ENCODE results near the gene ARHGEF37.
"Not testable (repeated sequence)": the region's sequence is repeated elsewhere in the genome, so short reads cannot be mapped to it uniquely, and the experiment has no call there.

DNA sequence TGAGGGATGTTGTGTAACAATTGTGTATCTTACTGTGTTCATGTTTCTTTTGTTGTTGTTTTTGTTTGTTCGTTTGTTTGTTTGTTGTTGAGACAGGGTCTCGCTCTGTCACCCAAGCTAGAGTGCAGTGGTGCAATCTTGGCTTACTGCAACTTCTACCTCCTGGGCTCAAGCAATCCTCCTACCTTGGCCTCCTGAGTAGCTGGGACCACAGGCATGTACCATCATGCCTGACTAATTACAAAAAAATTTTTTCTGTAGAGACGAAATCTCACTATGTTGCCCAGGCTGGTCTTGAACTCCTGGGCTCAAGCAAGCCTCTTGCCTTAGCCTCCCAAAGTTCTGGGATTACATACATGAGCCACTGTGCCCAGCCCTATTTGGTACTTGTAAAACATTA lies 13.8 kb downstream of the ARHGEF37 start:
- TF ChIP-seq, protein P1, sequence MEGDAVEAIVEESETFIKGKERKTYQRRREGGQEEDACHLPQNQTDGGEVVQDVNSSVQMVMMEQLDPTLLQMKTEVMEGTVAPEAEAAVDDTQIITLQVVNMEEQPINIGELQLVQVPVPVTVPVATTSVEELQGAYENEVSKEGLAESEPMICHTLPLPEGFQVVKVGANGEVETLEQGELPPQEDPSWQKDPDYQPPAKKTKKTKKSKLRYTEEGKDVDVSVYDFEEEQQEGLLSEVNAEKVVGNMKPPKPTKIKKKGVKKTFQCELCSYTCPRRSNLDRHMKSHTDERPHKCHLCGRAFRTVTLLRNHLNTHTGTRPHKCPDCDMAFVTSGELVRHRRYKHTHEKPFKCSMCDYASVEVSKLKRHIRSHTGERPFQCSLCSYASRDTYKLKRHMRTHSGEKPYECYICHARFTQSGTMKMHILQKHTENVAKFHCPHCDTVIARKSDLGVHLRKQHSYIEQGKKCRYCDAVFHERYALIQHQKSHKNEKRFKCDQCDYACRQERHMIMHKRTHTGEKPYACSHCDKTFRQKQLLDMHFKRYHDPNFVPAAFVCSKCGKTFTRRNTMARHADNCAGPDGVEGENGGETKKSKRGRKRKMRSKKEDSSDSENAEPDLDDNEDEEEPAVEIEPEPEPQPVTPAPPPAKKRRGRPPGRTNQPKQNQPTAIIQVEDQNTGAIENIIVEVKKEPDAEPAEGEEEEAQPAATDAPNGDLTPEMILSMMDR (IDR thresholded peaks at IDR 0.05; ENCODE audit: low read depth, low read length, poor library complexity, severe bottlenecking) = not testable (repeated sequence)
- not testable (repeated sequence) for TF ChIP-seq EZH2phosphoT487 (IDR thresholded peaks at IDR 0.05; ENCODE audit: borderline replicate concordance, low read length)
